PFSK-1 (cell line): Measurements from ENCODE around the gene ALG14.

Experiments used
- FOXP2 ChIP-seq: optimal IDR thresholded peaks from 2 replicates; pipeline ENCODE3; 2011; ENCODE audit warnings: borderline replicate concordance, control low read depth, inconsistent platforms; ENCODE audit not compliant: insufficient read depth; ENCODE audit errors: extremely low read length, extremely low read depth
- POLR2AphosphoS5 ChIP-seq: IDR thresholded peaks from 2 replicates; pipeline ENCODE4 v1.6.1; 2012; ENCODE audit warnings: low read depth, mild to moderate bottlenecking, control low read depth, low read length, moderate library complexity
- SIN3A ChIP-seq: IDR thresholded peaks from 2 replicates; pipeline ENCODE4 v1.6.1; 2012; ENCODE audit warnings: mild to moderate bottlenecking, low read length, moderate library complexity, borderline replicate concordance; ENCODE audit not compliant: insufficient read depth
- TAF1 ChIP-seq: IDR thresholded peaks from 2 replicates; pipeline ENCODE4 v1.6.1; 2012; ENCODE audit warnings: low read length, control low read depth, borderline replicate concordance; ENCODE audit not compliant: insufficient read depth
- TF ChIP-seq, protein P1 (sequence below), 2 experiments: IDR thresholded peaks; 2 replicates each; pipeline versions ENCODE4 v1.6.1 to v1.8.0; 2011 to 2012; ENCODE audit warnings: low read depth in 2 of 2, low read length in 2 of 2, control low read depth in 1 of 2, inconsistent platforms in 1 of 2, mild to moderate bottlenecking in 1 of 2, moderate library complexity in 1 of 2; ENCODE audit not compliant: insufficient read depth in 1 of 2

ALG14 gene

DNA sequence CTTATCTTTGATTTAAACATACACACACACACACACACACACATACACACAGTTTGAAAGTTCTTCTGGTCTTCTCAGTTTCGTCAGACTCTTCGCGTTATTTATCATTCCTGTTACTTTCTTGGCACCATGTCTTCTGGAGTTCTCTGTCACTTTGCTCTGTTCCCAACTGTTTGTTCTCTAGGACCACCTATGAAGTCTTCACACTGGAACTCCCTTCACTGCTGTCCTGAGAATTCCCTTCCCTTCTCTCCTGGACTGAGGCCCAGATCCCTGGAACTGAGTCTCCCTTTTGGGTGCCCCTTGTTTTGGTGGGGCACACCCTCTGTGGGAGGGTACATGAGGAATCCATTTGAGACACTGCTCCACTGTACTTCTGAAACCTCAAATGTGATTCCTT is 30.5 kb downstream of the ALG14 start:
- no peak for TF ChIP-seq TAF1
- TF ChIP-seq SIN3A: no peak
- no peak for TF ChIP-seq POLR2AphosphoS5
- TF ChIP-seq, protein P1, sequence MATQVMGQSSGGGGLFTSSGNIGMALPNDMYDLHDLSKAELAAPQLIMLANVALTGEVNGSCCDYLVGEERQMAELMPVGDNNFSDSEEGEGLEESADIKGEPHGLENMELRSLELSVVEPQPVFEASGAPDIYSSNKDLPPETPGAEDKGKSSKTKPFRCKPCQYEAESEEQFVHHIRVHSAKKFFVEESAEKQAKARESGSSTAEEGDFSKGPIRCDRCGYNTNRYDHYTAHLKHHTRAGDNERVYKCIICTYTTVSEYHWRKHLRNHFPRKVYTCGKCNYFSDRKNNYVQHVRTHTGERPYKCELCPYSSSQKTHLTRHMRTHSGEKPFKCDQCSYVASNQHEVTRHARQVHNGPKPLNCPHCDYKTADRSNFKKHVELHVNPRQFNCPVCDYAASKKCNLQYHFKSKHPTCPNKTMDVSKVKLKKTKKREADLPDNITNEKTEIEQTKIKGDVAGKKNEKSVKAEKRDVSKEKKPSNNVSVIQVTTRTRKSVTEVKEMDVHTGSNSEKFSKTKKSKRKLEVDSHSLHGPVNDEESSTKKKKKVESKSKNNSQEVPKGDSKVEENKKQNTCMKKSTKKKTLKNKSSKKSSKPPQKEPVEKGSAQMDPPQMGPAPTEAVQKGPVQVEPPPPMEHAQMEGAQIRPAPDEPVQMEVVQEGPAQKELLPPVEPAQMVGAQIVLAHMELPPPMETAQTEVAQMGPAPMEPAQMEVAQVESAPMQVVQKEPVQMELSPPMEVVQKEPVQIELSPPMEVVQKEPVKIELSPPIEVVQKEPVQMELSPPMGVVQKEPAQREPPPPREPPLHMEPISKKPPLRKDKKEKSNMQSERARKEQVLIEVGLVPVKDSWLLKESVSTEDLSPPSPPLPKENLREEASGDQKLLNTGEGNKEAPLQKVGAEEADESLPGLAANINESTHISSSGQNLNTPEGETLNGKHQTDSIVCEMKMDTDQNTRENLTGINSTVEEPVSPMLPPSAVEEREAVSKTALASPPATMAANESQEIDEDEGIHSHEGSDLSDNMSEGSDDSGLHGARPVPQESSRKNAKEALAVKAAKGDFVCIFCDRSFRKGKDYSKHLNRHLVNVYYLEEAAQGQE (IDR thresholded peaks at IDR 0.05; ENCODE audit: insufficient read depth in 1 of 2, low read depth in 2 of 2, low read length in 2 of 2): no peak
- no peak for TF ChIP-seq FOXP2

DNA sequence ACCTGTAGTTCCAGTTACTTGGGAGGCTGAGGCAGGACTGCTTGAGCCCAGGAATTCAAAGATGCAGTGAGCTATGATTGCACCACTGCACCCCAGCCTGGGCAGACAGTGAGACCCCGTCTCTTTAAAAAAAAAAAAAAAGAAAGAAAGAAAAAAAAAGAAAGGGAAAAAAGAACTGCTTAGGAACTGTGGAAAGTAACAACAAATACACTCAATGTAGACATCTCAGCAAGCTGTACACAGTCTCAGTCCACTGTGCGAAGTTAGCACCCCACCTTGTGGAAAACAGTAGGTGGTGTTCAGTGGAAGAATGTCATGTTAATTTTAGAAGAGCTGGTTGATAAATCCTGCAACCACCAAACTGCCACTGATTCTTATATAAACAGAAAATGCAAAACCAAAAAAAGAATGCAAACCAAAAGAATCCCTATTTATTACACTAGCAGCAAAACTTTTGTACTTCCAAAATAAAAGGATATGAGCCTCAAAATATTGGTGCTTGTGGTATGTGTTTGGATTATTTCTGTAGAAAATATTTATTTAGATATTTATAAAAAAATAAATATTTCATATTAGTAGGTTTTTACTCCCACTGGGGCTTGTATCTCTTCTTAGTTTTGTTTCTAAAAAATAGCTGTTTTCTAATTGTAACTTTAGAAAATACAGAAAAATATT is 31.1 kb downstream of the ALG14 start:
- TF ChIP-seq, protein P1 (IDR thresholded peaks at IDR 0.05; ENCODE audit: insufficient read depth in 1 of 2, low read depth in 2 of 2, low read length in 2 of 2): no peak
- TF ChIP-seq POLR2AphosphoS5 (no peak), FOXP2 (no peak), SIN3A (no peak), TAF1 (no peak)

DNA sequence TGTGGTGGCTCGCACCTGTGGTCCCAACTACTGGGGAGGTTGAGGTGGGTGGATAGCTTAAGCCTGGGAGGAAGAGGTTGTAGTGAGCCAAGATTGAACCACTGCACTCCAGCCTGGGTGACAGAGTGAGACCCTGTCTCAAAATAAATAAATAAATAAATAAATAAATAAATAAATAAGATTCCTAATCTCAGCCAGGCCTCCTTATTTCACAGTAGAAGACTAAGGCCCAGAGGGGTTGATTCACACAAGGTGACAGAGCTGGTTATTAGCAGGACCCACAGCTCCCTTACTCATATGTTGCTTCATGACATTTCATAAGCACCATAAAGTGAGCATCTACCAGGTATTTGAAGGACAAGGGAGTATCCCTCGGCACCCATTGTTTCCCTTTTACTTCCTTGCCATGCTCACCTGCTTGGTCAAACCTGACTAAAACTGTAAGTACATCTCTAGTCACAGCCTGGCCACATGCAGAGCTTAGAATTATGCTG is 32.7 kb downstream of the ALG14 start:
- TF ChIP-seq TAF1 (no peak), SIN3A (no peak), FOXP2 (no peak), POLR2AphosphoS5 (no peak)
- TF ChIP-seq, protein P1 (IDR thresholded peaks at IDR 0.05; ENCODE audit: insufficient read depth in 1 of 2, low read depth in 2 of 2, low read length in 2 of 2): no peak

DNA sequence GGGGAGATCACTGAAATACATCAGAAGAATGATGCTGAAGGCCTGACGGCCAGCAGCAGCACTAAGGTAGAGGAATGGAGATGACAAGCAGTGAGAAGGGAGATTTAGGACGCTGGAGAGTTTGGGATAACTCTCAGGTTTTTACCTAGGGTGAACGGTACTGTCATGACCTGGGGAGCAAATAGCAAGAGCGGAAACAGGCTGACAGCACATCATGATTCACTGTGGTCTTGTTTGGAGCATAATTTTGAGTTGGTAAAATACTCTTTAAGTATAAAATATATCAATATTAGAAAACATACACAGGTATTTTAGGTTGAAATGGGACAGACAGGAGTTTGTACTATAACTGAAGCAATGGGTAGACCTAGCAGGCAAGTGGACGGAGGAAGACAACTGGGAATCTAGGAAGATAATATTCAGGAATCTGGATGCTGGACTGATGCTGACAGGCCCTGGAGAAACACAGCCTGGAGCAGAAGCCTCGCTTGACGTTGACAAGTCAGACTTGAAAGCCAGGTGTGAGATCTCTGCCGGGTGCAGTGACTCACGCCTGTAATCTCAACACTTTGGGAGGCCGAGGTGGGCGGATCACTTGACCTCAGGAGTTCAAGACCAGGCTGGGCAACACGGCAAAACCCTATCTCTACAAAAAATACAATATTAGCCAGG is 33.3 kb downstream of the ALG14 start:
- no peak for TF ChIP-seq FOXP2
- TF ChIP-seq, protein P1 (IDR thresholded peaks at IDR 0.05; ENCODE audit: insufficient read depth in 1 of 2, low read depth in 2 of 2, low read length in 2 of 2): no peak
